ENCODE data around the gene MAL.

MAL gene

DNA sequence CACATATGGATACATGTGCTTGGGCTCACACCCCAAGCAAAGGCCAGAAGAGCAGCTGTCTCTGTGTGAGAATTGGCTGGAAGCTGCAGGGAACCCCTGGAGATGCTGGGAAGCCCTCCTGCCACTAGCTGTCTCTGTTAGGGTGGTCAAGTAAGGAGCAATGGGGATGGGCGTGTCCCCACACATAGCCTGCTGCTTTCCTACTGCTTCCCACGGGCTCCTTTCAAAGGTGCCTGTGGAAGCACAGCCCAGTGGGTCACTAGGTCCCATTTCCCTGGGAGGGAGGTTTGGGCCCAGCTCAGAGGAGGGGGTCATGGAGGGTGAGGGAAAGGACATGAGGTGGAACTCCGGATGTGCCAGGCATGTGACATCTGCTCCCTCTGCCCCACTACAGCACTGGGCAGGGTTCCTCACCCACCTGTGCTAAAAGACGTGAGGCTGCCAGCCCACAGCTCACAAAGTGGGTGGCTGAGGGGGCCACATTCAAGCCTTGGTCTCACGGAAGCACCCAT, 24.4 kb upstream of the MAL start:
- DNase-seq (ENCODE audit: low read depth) = no peak
- no peak overlapping the region for H3K4me3 ChIP-seq (ENCODE audit: low read depth, low read length)
- TF ChIP-seq MYC (IDR thresholded peaks at IDR 0.05; ENCODE audit: low read depth, low read length) (no peak), POLR2A (IDR thresholded peaks at IDR 0.05; ENCODE audit: extremely low read depth, insufficient read length) (no peak)
- TF ChIP-seq, protein P1, sequence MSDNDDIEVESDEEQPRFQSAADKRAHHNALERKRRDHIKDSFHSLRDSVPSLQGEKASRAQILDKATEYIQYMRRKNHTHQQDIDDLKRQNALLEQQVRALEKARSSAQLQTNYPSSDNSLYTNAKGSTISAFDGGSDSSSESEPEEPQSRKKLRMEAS (IDR thresholded peaks at IDR 0.05; ENCODE audit: low read depth, low read length) = no peak
- TF ChIP-seq, protein P2, sequence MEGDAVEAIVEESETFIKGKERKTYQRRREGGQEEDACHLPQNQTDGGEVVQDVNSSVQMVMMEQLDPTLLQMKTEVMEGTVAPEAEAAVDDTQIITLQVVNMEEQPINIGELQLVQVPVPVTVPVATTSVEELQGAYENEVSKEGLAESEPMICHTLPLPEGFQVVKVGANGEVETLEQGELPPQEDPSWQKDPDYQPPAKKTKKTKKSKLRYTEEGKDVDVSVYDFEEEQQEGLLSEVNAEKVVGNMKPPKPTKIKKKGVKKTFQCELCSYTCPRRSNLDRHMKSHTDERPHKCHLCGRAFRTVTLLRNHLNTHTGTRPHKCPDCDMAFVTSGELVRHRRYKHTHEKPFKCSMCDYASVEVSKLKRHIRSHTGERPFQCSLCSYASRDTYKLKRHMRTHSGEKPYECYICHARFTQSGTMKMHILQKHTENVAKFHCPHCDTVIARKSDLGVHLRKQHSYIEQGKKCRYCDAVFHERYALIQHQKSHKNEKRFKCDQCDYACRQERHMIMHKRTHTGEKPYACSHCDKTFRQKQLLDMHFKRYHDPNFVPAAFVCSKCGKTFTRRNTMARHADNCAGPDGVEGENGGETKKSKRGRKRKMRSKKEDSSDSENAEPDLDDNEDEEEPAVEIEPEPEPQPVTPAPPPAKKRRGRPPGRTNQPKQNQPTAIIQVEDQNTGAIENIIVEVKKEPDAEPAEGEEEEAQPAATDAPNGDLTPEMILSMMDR (IDR thresholded peaks at IDR 0.05; ENCODE audit: low read depth, low read length) = no peak

DNA sequence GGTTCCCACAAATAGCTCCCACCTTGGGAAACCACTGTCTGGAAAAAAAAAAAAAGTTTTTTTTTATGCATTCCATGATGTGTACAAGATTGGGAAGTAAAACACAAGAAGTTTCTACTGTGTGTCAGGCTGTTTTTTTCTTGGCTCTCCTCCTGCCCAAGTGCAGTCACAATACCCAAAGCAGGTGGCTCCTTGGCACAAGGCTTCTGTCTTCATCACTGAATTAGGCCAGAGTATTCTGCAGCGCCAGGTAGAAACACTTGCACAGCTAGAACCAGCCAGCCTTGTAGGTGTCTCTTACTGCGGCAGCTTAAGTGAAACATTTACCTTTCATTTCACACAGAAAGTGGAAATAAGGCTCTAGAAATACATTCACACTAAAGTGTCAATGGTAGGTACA, 23.8 kb upstream of the MAL start:
- TF ChIP-seq MYC (IDR thresholded peaks at IDR 0.05; ENCODE audit: low read depth, low read length) = no peak
- no peak for TF ChIP-seq POLR2A (IDR thresholded peaks at IDR 0.05; ENCODE audit: extremely low read depth, insufficient read length)
- TF ChIP-seq, protein P2 (IDR thresholded peaks at IDR 0.05; ENCODE audit: low read depth, low read length) = no peak
- TF ChIP-seq, protein P1 (IDR thresholded peaks at IDR 0.05; ENCODE audit: low read depth, low read length) = no peak
- no peak for DNase-seq (ENCODE audit: low read depth)
- H3K4me3 ChIP-seq (ENCODE audit: low read depth, low read length) = no peak overlapping the region

DNA sequence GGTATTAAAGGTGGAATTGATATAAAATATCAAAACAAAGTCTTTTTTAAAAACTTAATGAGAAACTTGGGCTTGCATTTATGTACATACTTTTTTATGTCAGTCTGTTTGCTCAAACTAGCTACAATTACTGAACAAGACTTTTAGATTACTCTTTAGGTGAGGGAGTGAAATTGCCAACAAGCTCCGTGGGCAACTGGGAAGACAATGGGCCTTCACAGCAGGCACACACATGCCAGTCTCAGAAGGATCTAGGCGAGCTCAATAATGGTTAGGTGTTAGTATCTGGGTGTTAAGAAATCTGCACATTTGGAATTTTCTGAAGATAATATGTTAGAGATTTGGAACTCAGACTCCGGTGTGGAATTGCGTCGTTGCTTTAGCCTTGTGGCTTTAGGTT, 23.0 kb upstream of the MAL start:
- no peak for DNase-seq (ENCODE audit: low read depth)
- H3K4me3 ChIP-seq (ENCODE audit: low read depth, low read length) = no peak overlapping the region
- TF ChIP-seq, protein P2 (IDR thresholded peaks at IDR 0.05; ENCODE audit: low read depth, low read length) = no peak
- no peak for TF ChIP-seq POLR2A (IDR thresholded peaks at IDR 0.05; ENCODE audit: extremely low read depth, insufficient read length)
- TF ChIP-seq MYC (IDR thresholded peaks at IDR 0.05; ENCODE audit: low read depth, low read length) = no peak
- TF ChIP-seq, protein P1 (IDR thresholded peaks at IDR 0.05; ENCODE audit: low read depth, low read length) = no peak

DNA sequence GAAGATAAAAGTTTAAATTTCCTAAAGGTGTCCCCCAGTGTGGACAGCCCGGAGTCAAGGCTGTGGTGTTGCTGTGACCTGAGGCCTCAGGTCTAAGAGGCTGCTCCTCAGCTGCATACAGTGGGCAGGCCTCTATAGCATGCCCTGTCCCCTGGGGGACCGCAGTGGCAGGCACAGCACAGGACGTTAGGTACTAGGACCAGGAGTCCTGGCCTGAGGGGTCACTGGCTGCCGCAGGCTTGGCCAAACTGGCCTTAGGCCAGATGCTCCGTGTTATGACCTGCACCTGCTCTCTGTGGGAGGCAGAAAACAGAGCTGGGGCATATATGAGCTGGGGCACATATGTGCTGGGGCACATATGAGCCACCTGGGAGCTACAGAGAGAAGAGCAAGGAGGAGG, 21.2 kb upstream of the MAL start:
- no peak for DNase-seq (ENCODE audit: low read depth)
- H3K4me3 ChIP-seq (ENCODE audit: low read depth, low read length) = no peak overlapping the region
- TF ChIP-seq, protein P1 (IDR thresholded peaks at IDR 0.05; ENCODE audit: low read depth, low read length) = no peak
- TF ChIP-seq MYC (IDR thresholded peaks at IDR 0.05; ENCODE audit: low read depth, low read length) (no peak), POLR2A (IDR thresholded peaks at IDR 0.05; ENCODE audit: extremely low read depth, insufficient read length) (no peak)
- TF ChIP-seq, protein P2 (IDR thresholded peaks at IDR 0.05; ENCODE audit: low read depth, low read length) = no peak

DNA sequence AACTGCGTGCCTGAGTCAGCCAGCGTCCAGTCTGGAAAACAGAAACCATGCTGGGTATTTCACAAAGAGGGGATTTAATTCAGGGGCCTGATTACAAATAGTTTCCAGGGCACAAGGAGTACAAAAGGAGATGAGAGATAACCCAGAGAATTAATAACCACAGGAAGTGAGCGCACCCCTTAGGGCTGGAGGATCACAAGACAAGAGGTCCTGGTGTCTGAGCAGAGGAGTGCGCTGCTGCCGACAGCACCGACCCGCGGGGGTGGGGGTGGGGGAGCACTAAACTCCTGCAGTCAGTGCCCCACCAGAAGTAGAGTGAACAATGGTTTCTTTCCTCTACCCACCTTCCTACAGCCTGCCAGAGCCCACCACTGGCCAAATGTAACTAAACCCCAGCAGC, 20.8 kb upstream of the MAL start:
- no peak overlapping the region for H3K4me3 ChIP-seq (ENCODE audit: low read depth, low read length)
- TF ChIP-seq, protein P2 (IDR thresholded peaks at IDR 0.05; ENCODE audit: low read depth, low read length) = no peak
- no peak for TF ChIP-seq POLR2A (IDR thresholded peaks at IDR 0.05; ENCODE audit: extremely low read depth, insufficient read length)
- no peak for TF ChIP-seq MYC (IDR thresholded peaks at IDR 0.05; ENCODE audit: low read depth, low read length)
- TF ChIP-seq, protein P1 (IDR thresholded peaks at IDR 0.05; ENCODE audit: low read depth, low read length) = no peak
- DNase-seq (ENCODE audit: low read depth) = no peak
